Measurements from ENCODE around the gene C2. TPM values are rescaled to one million over a fixed set of nuclear protein-coding genes. Genes with fewer than 3 reads are reported as not detected.

C2 gene
- total RNA-seq, result 2.9 TPM

DNA sequence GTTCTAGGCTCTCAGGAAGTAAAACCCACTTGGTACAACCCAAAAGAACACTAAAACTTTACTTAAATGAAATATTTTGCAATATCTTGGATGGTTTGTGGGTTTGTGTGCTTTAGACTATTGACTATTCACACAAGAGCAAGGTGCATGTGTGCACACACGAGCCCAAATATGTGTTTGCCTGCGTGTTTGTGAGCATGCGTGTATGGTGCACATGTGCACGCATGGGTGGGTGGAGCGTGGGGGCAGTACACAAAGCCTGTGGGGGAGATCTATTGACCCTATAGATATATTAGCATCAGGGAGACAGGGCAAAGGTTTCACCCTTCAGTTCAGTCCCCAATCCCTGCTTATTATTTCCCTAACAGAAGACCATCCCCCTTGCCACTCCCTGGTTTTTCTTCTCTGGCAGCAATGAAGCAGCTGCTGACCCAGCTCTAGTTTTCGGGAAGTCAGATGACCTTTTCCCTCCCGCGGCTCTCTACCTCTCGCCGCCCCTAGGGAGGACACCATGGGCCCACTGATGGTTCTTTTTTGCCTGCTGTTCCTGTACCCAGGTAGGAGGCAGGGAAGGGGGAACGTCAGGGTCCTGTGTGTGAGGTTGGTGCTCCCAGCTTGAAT lies at the start of gene C2:
Gene C2 (plus strand): TSS at position 476 of the 621 bp plus-strand sequence. CDS start 36 bp downstream, at position 512.
- no peak for TF ChIP-seq POLR2A (IDR thresholded peaks at IDR 0.05)
- TF ChIP-seq POLR2AphosphoS5 (IDR thresholded peaks at IDR 0.05; ENCODE audit: insufficient read depth in 1 of 2, low read depth in 1 of 2), result no peak
- TF ChIP-seq, protein P1, sequence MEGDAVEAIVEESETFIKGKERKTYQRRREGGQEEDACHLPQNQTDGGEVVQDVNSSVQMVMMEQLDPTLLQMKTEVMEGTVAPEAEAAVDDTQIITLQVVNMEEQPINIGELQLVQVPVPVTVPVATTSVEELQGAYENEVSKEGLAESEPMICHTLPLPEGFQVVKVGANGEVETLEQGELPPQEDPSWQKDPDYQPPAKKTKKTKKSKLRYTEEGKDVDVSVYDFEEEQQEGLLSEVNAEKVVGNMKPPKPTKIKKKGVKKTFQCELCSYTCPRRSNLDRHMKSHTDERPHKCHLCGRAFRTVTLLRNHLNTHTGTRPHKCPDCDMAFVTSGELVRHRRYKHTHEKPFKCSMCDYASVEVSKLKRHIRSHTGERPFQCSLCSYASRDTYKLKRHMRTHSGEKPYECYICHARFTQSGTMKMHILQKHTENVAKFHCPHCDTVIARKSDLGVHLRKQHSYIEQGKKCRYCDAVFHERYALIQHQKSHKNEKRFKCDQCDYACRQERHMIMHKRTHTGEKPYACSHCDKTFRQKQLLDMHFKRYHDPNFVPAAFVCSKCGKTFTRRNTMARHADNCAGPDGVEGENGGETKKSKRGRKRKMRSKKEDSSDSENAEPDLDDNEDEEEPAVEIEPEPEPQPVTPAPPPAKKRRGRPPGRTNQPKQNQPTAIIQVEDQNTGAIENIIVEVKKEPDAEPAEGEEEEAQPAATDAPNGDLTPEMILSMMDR (IDR thresholded peaks at IDR 0.05), result no peak
- Histone ChIP-seq H3K36me3 (no peaks in the 10 kb centered on the region), H3K4me1 (peaks cover 6% of the 10 kb centered on the region), H3K9me3 (no peaks in the 10 kb centered on the region), H3K27me3 (no peaks in the 10 kb centered on the region), H3K4me3 (peak within 1 kb of the TSS in 1 of 2 donors; percentile 24), H3K27ac (peak within 1 kb of the TSS; percentile 27)
- no peak for DNase-seq (ENCODE audit: extremely low spot score in 2 of 2)
- intact Hi-C loops (cut with DNase I), result no loop called here

- TF ChIP-seq POLR2AphosphoS5 (IDR thresholded peaks at IDR 0.05; ENCODE audit: insufficient read depth in 1 of 2, low read depth in 1 of 2) (no peak), POLR2A (IDR thresholded peaks at IDR 0.05) (no peak)
- TF ChIP-seq, protein P1 (IDR thresholded peaks at IDR 0.05), result no peak
Observed at GRCh38 chr6:31878222-31878621, 49.3 kb upstream of the C2 start.

GRCh38 chr6:31878726-31879125 lies 48.8 kb upstream of the C2 start, which contains the start of gene SLC44A4:
TSS of gene SLC44A4 (minus strand) at chr6:31878997. CDS start at chr6:31878980, 17 bp downstream.
- TF ChIP-seq, protein P1 (IDR thresholded peaks at IDR 0.05), result no peak
- TF ChIP-seq POLR2A (IDR thresholded peaks at IDR 0.05) (no peak), POLR2AphosphoS5 (IDR thresholded peaks at IDR 0.05; ENCODE audit: insufficient read depth in 1 of 2, low read depth in 1 of 2) (no peak)
- no peak within 1 kb of the TSS for H3K4me3 ChIP-seq
- intact Hi-C loops (cut with DNase I), result no loop called here

More at GRCh38 chr6:31878222-31878621, 49.3 kb upstream of the C2 start:
- H3K4me1 ChIP-seq, result no peaks in the 10 kb centered on the region
- no peaks in the 10 kb centered on the region for H3K9me3 ChIP-seq
- H3K27ac ChIP-seq, result no peak overlapping the region
- DNase-seq (ENCODE audit: extremely low spot score in 2 of 2), result no peak
- peaks cover 0 to 39% of the 10 kb centered on the region in 2 donors for H3K36me3 ChIP-seq
- H3K4me3 ChIP-seq, result no peak overlapping the region
- intact Hi-C loops (cut with DNase I), result no loop called here
- no peaks in the 10 kb centered on the region for H3K27me3 ChIP-seq

GRCh38 chr6:31879143-31879542 lies 48.4 kb upstream of the C2 start:
- no peaks in the 10 kb centered on the region for H3K27me3 ChIP-seq
- intact Hi-C loops (cut with DNase I), result no loop called here
- TF ChIP-seq POLR2AphosphoS5 (IDR thresholded peaks at IDR 0.05; ENCODE audit: insufficient read depth in 1 of 2, low read depth in 1 of 2) (no peak), POLR2A (IDR thresholded peaks at IDR 0.05) (no peak)
- TF ChIP-seq, protein P1 (IDR thresholded peaks at IDR 0.05), result no peak
- H3K4me3 ChIP-seq, result no peak overlapping the region
- peaks cover 0 to 48% of the 10 kb centered on the region in 2 donors for H3K36me3 ChIP-seq
- no peak overlapping the region for H3K27ac ChIP-seq
- no peaks in the 10 kb centered on the region for H3K4me1 ChIP-seq
- no peaks in the 10 kb centered on the region for H3K9me3 ChIP-seq
- DNase-seq (ENCODE audit: extremely low spot score in 2 of 2), result no peak

More at GRCh38 chr6:31878726-31879125, 48.8 kb upstream of the C2 start, which contains the start of gene SLC44A4:
- H3K4me1 ChIP-seq, result no peaks in the 10 kb centered on the region
- H3K36me3 ChIP-seq, result peaks cover 0 to 44% of the 10 kb centered on the region in 2 donors
- no peak for DNase-seq (ENCODE audit: extremely low spot score in 2 of 2)
- H3K9me3 ChIP-seq, result no peaks in the 10 kb centered on the region
- H3K27me3 ChIP-seq, result no peaks in the 10 kb centered on the region
- no peak within 1 kb of the TSS for H3K27ac ChIP-seq

- H3K9me3 ChIP-seq, result no peaks in the 10 kb centered on the region
- H3K4me1 ChIP-seq, result no peaks in the 10 kb centered on the region
- H3K27ac ChIP-seq, result no peak overlapping the region
- H3K27me3 ChIP-seq, result no peaks in the 10 kb centered on the region
- DNase-seq (ENCODE audit: extremely low spot score in 2 of 2), result no peak
- no peak for TF ChIP-seq POLR2AphosphoS5 (IDR thresholded peaks at IDR 0.05; ENCODE audit: insufficient read depth in 1 of 2, low read depth in 1 of 2)
- no peak for TF ChIP-seq POLR2A (IDR thresholded peaks at IDR 0.05)
- TF ChIP-seq, protein P1 (IDR thresholded peaks at IDR 0.05), result no peak
- intact Hi-C loops (cut with DNase I), result no loop called here
- peaks cover 0 to 56% of the 10 kb centered on the region in 2 donors for H3K36me3 ChIP-seq
- H3K4me3 ChIP-seq, result no peak overlapping the region
Observed at GRCh38 chr6:31879901-31880300, 47.6 kb upstream of the C2 start.

Data from vagina (tissue), 2 donors.